Hematopoietic multipotent progenitor cell (in vitro differentiated cells): ENCODE measurements around the gene CEACAM8. TPM values are rescaled to one million over a fixed set of nuclear protein-coding genes. Genes with fewer than 3 reads are reported as not detected.
"Not testable (repeated sequence)": the region's sequence is repeated elsewhere in the genome, so short reads cannot be mapped to it uniquely, and the experiment has no call there.

Source experiments
- DNase-seq, 3 donors: peaks; one replicate each; pipeline ENCODE4 v3.0.0-alpha.2; 2011 to 2015; ENCODE audit warnings: low read depth in 2 of 3, low spot score in 2 of 3
- total RNA-seq: library from RNA; depleted of rRNA; stranded (reverse); fragments of >200 nt; gene quantifications from one replicate; pipeline ENCODE4 v1.2.3, GENCODE V29; 2012

Gene CEACAM8
- total RNA-seq, 1 donor = 0.27 TPM

DNA sequence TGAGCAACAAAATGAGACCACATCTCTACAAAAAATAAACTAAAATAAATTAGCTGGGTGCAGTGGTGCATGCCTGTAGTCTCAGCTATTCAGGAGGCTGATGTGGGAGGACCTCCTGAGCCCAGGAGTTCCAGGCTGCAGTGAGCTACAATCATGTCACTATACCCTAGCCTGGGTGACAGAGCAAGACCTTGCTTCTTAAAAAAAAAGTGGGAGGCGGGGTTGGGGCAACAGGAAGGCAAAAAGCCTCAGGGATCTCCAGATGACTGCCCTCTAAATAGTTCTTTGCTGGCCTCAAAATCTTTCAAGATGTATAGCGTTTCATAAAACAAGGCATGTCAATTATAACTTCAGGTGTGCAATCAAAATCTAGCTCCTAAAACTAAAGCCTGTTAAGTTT lies 18.5 kb downstream of the CEACAM8 start:
- no peak for DNase-seq

- DNase-seq = no peak
Measured at GRCh38 chr19:42573642-42574041, 21.1 kb downstream of the CEACAM8 start.

GRCh38 chr19:42571116-42571515 lies 23.6 kb downstream of the CEACAM8 start:
- no peak for DNase-seq

- no peak for DNase-seq
Measured at GRCh38 chr19:42569193-42569592, 25.5 kb downstream of the CEACAM8 start.

DNA sequence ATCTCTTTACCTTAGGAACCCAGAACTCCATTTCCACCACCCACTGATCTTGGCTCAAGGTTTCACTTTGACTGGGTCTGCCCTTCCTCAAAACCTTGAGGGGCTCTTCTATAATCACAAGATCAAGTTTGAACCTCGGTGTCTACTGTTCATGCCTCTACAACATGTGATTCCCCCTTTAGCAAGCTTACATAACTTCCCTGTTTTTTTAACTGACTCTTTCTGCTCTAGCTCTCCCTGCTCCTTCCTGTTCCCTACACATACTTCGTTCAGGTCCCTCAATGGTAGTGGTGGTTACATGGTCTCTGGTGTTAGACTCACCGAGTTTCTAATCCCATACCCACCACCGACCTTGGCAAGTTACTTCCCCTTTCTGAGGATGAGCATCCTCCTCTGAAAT lies 26.7 kb downstream of the CEACAM8 start:
- DNase-seq = peak in 2 of 3 donors; percentile 32 to 71

GRCh38 chr19:42567567-42567966 lies 27.2 kb downstream of the CEACAM8 start:
- no peak for DNase-seq

DNA sequence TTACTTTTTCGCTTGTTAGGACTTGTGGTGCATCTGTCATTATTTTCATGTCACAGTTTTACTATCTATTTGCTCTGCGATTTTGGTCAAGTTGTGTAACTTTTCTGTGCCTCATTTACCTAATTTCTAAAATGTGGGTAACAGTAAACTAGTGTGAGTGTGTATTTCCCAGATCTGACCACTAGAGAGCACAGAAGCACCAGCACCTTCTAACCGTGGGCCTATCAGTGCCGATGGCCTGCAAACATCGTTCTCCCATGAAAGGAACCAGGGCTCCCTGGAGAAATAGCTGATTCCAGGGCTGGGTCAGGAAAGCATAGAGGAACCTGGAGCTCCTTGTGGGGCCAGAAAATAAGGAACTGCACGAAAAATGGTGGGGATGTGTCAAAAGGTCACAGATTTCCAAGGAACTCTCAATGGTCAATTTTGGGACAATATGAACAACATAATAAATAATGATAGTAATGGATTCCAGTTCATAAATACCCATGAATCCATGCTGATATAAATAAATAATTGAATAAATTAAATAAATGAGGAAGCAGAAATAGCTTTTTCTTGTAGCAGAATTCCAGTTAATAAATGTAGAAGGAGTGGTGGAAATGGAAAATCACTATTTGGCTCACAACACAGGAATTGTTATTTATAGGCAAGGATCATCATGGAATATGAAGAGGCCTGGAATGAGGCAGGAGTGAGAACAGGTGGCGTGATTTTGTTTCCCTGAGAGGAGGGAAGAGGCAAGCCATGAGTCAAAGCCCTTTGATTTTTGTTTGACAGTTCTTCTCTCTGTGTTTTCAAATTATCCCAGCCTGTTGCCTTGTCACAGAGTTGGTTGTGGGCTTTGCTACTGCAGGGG lies 31.1 kb downstream of the CEACAM8 start:
- peak in 2 of 3 donors; percentile 30 to 59 for DNase-seq

DNA sequence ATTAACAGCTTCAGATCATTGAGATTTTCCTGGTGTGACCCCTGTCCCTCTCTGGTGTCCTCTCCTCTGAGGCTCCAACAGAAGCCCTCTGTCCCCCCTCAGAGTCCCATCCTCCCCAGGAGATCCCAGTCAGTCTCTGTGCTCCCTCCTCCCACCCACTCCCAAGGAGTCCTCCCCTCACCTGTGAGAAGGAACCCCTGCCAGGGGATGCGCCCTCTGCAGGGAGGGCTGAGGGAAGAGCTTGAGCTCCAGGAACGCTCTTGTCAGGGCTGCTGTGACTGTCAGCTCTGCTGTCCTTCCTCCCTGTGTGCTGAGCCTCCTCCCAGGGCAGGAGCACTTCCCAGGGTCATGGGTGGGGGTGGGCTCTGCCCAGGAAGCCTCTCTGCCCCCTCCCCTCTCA lies 33.2 kb downstream of the CEACAM8 start:
- DNase-seq = no peak

- no peak for DNase-seq
Measured at GRCh38 chr19:42560731-42561130, 34.0 kb downstream of the CEACAM8 start.

- no peak for DNase-seq
Measured at GRCh38 chr19:42558450-42559150, 36.1 kb downstream of the CEACAM8 start.

DNA sequence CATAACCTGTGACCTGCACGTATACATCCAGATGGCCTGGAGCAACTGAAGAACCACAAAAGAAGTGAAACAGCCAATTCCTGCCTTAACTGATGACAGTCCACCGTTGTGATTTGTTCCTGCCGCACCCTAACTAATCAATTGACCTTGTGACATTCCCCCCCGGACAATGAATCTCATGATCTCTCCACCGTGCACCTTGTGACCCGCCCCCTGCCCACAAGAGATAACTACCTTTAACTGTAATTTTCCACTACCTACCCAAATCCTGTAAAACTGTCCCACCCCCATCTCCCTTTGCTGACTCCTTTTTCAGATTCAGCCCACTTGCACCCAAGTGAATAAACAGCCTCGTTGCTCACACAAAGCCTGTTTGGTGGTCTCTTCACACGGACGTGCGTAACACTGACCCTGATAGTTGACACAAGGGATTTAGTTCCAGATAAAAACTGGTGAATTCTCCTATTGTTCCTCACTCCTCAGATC lies 37.3 kb downstream of the CEACAM8 start:
- not testable (repeated sequence) for DNase-seq

DNA sequence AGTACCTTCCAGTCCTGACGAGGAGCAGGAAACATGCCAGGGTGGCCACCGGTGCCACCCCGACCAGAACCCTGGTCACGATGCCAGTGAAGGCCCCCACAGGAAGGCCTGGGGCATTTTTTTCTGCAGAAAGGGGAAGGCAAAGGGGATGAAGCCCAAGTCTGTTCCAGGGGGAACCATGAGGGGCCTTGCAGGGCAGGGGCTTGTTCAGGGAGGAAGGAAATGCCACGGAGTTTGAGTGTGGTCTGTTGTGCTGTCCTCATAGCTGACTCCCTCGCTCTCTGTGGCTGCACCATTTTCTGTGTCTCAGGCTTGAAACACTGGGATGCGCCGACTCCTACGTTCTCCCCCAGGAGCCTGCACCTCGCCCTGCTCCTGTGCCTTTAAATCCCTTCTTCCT lies 38.9 kb downstream of the CEACAM8 start:
- peak in 2 of 3 donors; percentile 37 to 64 for DNase-seq

DNA sequence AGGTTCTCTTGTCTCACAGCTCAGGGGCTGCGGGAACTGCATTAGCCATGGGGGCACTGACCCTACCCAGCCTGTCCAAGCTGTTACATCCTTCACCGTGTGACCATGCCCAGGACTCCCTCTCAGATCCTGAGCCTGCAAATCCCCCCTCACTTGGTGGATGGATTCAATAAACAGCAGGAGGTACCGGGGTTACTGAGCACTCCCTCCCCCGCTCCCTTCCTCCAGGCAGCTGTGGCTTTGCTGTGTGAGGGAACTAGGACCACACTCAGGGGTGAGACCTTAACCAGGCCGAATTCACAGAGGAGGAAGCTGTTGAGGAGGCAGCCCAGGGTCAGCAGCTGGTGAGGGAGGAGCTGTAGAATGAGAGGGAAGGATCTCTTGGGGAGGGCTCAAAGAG lies 39.4 kb downstream of the CEACAM8 start:
- peak in 2 of 3 donors; percentile 45 to 78 for DNase-seq

DNA sequence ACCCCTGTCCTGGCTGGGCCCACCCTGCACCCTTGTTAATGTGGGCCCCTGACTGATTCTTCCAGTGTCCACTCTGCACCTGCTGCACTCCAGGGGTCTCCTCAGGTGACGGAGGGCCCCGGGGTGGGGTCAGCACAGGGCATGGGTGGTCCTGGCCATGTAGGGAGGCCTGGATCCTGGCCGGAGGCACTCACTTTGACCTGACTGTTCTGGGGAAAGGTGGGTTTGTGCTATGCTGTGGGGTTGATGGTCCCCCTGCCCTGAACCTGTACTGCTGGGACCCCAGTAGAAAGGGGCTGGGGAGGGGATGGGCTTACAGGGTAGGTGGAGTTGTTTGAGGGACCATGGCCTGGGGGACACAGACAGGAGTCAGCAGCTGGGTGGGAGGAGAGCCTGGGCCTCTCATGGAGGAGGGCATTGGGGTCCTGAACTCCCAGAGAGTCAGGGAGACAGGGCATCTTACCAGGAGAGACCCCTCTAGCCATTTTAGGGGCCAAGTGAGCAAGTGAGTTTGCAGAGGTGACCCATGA lies 40.6 kb downstream of the CEACAM8 start:
- DNase-seq = no peak

GRCh38 chr19:42553292-42554045 lies 41.3 kb downstream of the CEACAM8 start:
- DNase-seq = no peak

DNA sequence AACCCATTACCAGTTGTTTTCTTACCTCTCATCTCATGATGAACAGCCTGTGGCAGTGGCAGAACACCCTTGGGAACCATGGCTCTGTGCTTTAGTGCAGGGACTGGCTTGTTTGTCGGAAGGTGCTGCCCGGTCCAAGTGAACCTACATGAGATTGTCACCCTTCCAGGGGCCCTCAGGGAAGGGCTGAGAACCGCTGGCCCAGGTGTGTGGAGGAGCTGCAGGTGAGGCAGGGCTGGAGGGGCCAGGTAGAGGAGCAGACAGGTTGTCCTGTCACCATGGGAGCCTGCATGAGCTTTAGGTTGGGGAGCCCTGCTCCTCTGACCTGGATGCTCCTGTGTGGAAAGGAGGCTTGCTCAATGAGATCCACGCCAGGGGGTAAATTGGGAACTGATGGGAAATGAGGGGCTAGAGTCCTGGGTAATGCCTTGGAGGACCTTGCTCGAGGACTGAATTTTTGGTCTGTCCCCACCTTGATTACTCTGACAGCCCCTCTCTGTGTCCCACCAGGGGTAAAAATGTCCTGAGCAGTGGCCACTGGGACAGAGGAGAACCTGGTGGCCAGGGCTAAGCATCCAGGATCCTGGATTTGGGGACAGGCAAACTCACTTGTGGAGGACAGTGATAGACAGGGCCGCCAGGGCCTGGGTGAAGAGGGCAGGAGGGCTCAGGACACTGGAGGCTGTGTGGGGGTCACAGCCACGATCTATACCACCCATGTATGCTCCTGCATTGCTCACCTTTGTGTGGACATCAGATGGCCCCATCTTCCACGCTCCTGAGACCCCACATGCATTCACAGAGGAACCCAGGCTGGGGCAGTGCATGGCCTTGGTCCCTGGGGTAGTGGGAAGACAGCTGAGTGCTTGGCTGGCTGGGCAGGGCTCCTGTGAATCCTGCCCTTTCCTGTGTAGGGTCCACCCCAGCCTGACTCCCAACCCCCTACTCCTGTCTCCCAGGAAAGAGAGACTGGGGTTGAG lies 42.3 kb downstream of the CEACAM8 start:
- DNase-seq = no peak

GRCh38 chr19:42550521-42550920 lies 44.2 kb downstream of the CEACAM8 start:
- DNase-seq = not testable (repeated sequence)

DNA sequence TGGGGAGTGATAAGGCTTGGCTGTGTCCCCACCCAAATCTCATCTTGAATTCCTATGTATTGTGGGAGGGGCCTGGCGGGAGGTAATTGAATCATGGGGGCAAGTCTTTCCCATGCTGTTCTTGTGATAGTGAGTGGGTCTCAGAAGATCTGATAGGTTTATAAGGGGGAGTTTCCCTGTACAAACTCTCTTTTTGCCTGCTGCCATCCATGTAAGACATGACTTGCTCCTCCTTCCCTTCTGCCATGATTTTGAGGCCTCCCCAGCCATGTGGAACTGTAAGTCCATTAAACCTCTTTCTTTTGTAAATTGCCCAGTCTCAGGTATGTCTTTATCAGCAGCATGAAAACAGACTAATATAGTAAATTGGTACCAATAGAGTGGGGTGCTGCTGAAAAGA lies 45.7 kb downstream of the CEACAM8 start:
- DNase-seq = not testable (repeated sequence)

GRCh38 chr19:42548552-42548951 lies 46.2 kb downstream of the CEACAM8 start:
- no peak for DNase-seq

- no peak for DNase-seq
Measured at GRCh38 chr19:42547929-42548328, 46.8 kb downstream of the CEACAM8 start.
